ENCODE results near the gene GLCCI1.

Gene GLCCI1

DNA sequence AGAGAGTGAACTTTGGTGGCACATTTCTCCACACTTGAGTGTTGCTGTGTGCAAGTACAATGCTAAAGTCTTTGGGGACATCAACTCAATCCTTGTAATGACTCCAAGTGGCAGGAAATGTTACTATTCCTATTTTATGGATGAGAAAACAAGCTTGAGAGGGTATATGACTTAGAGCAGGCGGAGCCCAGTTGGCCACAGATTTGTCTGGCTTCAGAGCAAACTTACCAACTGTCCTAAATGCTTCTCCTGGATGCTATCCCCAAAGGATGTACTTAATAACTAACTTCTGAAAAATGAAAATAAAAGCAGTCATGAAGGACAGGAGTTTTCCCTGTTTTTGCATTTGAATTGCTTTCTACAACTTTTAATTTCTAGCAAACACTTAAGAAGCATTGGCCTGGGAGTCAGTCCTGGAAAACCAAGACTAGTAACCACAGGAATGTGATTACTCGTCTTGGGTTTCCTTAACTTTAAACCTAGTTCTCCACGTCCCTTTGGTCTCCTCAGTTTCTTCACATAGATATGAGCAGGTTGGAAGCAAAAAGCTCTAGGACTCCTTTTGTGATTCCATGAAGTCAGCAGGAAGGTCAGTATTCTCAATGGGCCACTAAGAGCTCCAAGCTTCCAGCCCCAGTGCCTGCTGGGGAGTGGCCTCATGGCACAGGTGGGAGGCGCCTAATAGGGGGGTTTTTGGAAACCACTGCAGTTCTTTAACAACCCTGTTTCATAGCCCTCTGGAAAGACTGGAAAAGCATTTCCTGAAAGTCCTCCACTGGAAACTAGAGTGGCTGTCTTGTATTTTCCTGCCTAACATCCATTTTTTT is 140.8 kb downstream of the GLCCI1 start:
- TF ChIP-seq, protein P1, sequence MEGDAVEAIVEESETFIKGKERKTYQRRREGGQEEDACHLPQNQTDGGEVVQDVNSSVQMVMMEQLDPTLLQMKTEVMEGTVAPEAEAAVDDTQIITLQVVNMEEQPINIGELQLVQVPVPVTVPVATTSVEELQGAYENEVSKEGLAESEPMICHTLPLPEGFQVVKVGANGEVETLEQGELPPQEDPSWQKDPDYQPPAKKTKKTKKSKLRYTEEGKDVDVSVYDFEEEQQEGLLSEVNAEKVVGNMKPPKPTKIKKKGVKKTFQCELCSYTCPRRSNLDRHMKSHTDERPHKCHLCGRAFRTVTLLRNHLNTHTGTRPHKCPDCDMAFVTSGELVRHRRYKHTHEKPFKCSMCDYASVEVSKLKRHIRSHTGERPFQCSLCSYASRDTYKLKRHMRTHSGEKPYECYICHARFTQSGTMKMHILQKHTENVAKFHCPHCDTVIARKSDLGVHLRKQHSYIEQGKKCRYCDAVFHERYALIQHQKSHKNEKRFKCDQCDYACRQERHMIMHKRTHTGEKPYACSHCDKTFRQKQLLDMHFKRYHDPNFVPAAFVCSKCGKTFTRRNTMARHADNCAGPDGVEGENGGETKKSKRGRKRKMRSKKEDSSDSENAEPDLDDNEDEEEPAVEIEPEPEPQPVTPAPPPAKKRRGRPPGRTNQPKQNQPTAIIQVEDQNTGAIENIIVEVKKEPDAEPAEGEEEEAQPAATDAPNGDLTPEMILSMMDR (IDR thresholded peaks at IDR 0.05), result no peak

DNA sequence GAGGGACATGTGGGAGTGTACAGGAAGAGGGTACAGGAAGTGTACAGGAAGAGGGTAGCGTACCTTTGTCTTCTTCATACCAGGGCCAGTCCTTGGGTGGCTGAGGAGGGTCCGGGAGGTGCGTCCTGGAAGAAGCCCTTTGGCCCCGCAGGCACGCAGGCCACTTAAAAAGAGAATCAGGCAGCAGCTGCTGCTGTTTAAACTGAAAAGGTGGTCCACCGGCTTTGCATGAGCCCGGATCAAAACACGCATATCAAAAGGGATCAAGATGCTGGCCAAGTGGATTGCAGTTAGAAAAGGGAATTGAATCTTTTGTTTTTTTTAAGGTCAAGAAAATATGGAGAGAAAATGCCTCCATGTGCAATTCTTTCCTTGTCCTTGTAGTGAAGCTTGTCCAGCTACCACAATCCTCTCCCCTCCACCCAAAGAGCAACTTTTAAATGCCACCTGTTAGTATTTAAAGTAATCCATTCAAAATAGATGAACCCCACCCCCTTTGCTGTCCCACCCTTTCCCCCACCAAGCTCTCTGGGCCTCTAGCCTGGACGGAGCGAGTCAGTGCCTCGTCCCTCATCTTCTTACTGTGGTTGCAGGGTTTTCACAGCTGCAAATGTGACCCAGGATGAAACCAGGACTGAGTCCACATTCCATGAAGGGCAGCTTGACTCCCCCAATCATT is 142.8 kb downstream of the GLCCI1 start:
- TF ChIP-seq, protein P1 (IDR thresholded peaks at IDR 0.05), result no peak

DNA sequence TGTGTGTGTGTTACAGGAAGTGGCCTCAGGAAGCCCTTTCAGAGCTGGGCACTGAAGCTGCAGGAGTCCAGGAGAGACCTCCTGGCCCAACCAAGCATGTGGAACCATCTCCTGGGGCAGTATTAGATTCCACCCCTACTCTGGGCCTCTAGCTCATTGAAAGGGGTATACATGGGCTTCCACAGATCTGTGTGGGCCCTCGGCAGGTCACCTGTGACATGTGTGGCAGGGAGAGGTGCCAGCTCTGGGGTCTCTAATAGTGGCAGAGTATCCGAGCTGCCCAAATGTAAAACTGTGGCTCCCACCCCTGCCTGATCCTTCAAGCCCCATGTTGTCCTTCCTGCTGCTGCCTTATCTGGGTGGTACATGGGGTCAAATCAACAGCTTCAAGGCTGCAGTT is 144.1 kb downstream of the GLCCI1 start:
- TF ChIP-seq, protein P1 (IDR thresholded peaks at IDR 0.05), result no peak

DNA sequence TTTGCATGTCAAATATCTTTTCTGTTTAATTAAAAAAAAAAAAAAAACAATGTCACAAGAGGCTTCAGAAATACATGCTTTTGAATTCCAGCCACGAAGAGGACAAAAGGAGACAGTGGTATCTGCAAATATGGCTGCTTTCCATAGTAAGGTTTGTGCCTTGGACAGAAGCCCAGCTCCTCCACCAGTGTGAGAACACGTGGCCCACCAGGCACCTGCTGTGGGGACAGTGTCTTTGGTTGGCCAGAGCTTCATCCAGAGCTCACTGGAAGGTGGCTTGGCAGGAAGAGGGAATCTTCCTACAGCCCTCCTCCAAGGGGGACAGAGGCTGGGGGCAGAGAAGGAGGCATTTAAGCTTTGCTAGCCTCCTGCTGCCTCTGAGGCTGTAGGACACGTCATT is 144.6 kb downstream of the GLCCI1 start:
- TF ChIP-seq, protein P1 (IDR thresholded peaks at IDR 0.05), result no peak

DNA sequence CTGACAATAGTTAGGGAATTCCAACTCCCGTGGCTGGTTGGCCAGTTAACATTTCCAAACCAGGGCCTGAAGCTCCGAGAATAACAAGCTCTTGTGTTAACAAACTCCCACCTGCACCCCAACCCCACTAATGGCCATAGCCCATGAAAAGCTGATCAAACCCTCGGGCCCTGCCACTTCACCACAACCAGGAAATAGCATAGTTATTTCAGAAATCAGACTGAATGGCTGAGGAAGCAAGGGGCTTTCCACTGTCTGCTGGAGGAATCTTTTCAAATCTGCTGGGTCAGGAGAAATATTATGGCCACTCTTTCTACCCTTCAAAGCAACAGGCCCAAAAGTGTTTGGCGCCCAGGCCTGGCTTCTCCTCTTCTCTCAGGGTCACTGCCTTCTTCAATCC is 145.6 kb downstream of the GLCCI1 start:
- TF ChIP-seq, protein P1 (IDR thresholded peaks at IDR 0.05), result no peak

DNA sequence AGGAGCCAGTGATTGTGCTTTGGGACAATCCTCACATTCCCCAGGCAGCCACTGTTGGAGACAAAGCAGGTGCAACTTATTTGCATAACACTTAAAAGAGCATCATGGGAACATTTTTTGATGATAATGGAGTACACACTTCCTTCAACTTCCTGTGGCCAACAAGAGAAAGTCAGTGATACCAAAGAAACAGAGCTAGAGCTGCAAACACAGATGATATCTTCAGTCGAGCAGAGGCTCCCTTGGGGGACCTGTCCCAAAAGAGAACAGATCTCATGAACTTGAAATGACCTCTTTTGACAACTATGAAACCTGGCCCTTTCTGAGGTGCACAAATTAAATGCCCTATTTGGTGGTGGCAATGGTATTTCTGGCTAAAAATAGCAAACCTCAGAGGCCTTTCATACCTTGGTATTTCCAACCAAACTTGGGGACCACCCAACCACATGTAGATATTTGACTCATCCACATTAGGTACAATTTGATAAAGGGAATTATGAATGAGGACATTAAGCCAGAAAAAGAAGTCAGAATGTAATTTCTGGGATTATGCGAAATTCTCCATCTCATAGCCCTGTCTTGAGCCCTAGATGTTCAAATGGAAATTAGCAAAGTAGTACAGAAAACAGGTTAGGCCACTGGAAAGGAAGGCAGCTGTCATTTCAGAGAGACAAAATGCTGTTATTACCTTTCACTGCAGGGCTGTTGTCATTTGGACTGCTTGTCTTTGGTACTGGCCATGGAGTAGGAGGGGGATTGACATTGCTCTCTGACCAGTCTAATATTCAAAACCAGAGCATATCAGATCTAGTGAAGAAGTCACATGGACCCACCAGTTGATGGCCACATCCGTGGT is 147.2 kb downstream of the GLCCI1 start:
- TF ChIP-seq, protein P1 (IDR thresholded peaks at IDR 0.05), result no peak

DNA sequence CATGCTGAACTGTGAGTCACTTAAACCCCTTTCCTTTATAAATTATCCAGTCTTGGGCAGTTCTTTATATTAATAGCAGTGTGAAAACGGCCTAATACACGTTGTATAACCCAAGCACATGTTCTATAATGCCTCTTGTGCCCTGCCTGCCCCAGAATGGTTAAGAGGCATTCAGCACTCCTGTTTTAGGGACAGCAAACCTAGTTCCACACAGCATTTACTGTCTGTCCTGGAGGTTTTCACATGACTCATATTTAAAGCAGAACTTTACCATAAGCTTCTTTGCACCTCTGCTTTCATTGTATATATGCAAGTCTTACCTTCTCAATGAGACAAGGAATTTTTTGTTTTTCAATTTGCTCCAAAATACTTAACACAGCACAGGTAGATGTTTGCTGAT is 148.6 kb downstream of the GLCCI1 start:
- TF ChIP-seq, protein P1 (IDR thresholded peaks at IDR 0.05), result no peak
